ENCODE measurements around the gene GPR150. TPM values are rescaled to one million over a fixed set of nuclear protein-coding genes. Genes with fewer than 3 reads are reported as not detected.

The GPR150 gene
- total and polyA plus RNA-seq, 9 of the 15 experiments (the other 6 are each of a cell fraction or from before 2014, with no cell fraction given): not detected

GRCh38 chr5:95654196-95654595 lies 34.3 kb downstream of the GPR150 start:
- CTCF ChIA-PET (ENCODE audit: low intra/inter-chr PET ratio): no interaction called here
- POLR2A ChIA-PET: interaction anchor here (0.6 to 1.5 kb wide), 4 partner anchors 7 to 119 kb away, joined by 3 to 6 read pairs (median 4); partner anchors contain the start of gene RFESD
- H3K9me3 ChIP-seq (replicated peaks; ENCODE audit: control insufficient read depth, insufficient read depth, low read depth, low read length): no peaks in the 10 kb centered on the region
- H4K20me1 ChIP-seq (replicated peaks; ENCODE audit: control insufficient read depth, insufficient read depth, low read length): no peaks in the 10 kb centered on the region
- no peaks in the 10 kb centered on the region for H3K9me1 ChIP-seq (ENCODE audit: control insufficient read depth, insufficient read depth, low read length)
- H3K27me3 ChIP-seq (ENCODE audit: control insufficient read depth in 2 of 2, insufficient read depth in 2 of 2, low read length in 2 of 2): no peaks in the 10 kb centered on the region
- TF ChIP-seq C11orf30 (IDR thresholded peaks at IDR 0.05; ENCODE audit: low read depth) (peak; percentile 62), SPI1 (IDR thresholded peaks at IDR 0.05; ENCODE audit: borderline replicate concordance, low read depth, low read length) (no peak), ZNF311 (CRISPR knock-in tag; IDR thresholded peaks at IDR 0.05) (no peak), ZNF316 (IDR thresholded peaks at IDR 0.05) (peak; percentile 76), ZNF431 (CRISPR knock-in tag; IDR thresholded peaks at IDR 0.05) (no peak), ZFX (CRISPR knock-in tag; IDR thresholded peaks at IDR 0.05) (no peak), PTRF (tag; IDR thresholded peaks at IDR 0.05) (no peak), POLR3G (IDR thresholded peaks at IDR 0.05; ENCODE audit: extremely low read depth, insufficient read length, insufficient replicate concordance) (no peak), NUFIP1 (IDR thresholded peaks at IDR 0.05; ENCODE audit: partially characterized antibody) (no peak)
- FAIRE-seq (no peak), DNase-seq (ENCODE audit: extremely low read depth in 1 of 4, low spot score in 3 of 4) (no peak), ATAC-seq (no peak)
- WGBS (ENCODE audit: insufficient coverage, low coverage, missing lambda C conversion rate): 82% methylated on average over 3 of the region's 3 CpGs
- no peak overlapping the region for H3K27ac ChIP-seq (ENCODE audit: extremely low read depth, low read depth, low read length)
- no peak overlapping the region for H3K4me2 ChIP-seq (ENCODE audit: insufficient read depth, low read length)
- no peak overlapping the region for H3K4me3 ChIP-seq
- H3K79me2 ChIP-seq (ENCODE audit: control insufficient read depth, insufficient read depth, low read length): peaks cover 51% of the 10 kb centered on the region
- no peak overlapping the region for H2AFZ ChIP-seq (ENCODE audit: low read depth, low read length)
- intact Hi-C loops (cut with micrococcal nuclease): no loop called here
- in situ Hi-C loops (cut with MboI): no loop called here
- H3K4me1 ChIP-seq (replicated peaks in 1 of 2; ENCODE audit: control insufficient read depth in 2 of 2, insufficient read depth in 2 of 2, low read length in 2 of 2): peaks cover 4 to 14% of the 10 kb centered on the region in 2 experiments; a peak in 3 of 5 replicates
- H3K9ac ChIP-seq (ENCODE audit: insufficient read depth in 1 of 2, low read depth in 2 of 2, low read length in 2 of 2): no peak overlapping the region
- no TSS peak for BruUV-seq (replicated peaks)
- H3K36me3 ChIP-seq (ENCODE audit: control insufficient read depth, insufficient read depth, low read length): peaks cover 81% of the 10 kb centered on the region
